Measurements from ENCODE around the gene ANKFY1. TPM values are rescaled to one million over a fixed set of nuclear protein-coding genes. Genes with fewer than 3 reads are reported as not detected.

Gene ANKFY1
- total and polyA plus RNA-seq, 9 donors: 13.7 to 65.1 (median 45.7) TPM

- Histone ChIP-seq H3K36me3 (no peaks in the 10 kb centered on the region), H3K9me3 (no peaks in the 10 kb centered on the region), H3K27ac (no peak overlapping the region), H3K4me3 (no peak overlapping the region), H3K27me3 (no peaks in the 10 kb centered on the region), H3K4me1 (ENCODE audit: insufficient read depth) (no peaks in the 10 kb centered on the region)
- intact Hi-C loops (cut with DNase I): no loop called here
- WGBS, 3 donors: 72 to 75% (median 73%) methylated on average over 6 of the region's 6 CpGs
- DNase-seq: no peak
- TF ChIP-seq CTCF (IDR thresholded peaks at IDR 0.05) (no peak), POLR2A (IDR thresholded peaks at IDR 0.05) (no peak), EP300 (IDR thresholded peaks at IDR 0.05) (no peak)
Measured at GRCh38 chr17:4162321-4162720, 101.5 kb downstream of the ANKFY1 start.

GRCh38 chr17:4161967-4162305 is 101.8 kb downstream of the ANKFY1 start:
- 86 to 89% (median 88%) methylated on average over 9 of the region's 9 CpGs for WGBS, 3 donors
- intact Hi-C loops (cut with DNase I): no loop called here
- no peak overlapping the region for H3K4me3 ChIP-seq
- H3K27ac ChIP-seq: no peak overlapping the region
- H3K9me3 ChIP-seq: no peaks in the 10 kb centered on the region
- no peak for DNase-seq
- no peaks in the 10 kb centered on the region for H3K36me3 ChIP-seq
- no peak for TF ChIP-seq CTCF (IDR thresholded peaks at IDR 0.05)
- no peak for TF ChIP-seq EP300 (IDR thresholded peaks at IDR 0.05)
- no peak for TF ChIP-seq POLR2A (IDR thresholded peaks at IDR 0.05)
- no peaks in the 10 kb centered on the region for H3K4me1 ChIP-seq (ENCODE audit: insufficient read depth)
- no peaks in the 10 kb centered on the region for H3K27me3 ChIP-seq

GRCh38 chr17:4161192-4161966 is 102.4 kb downstream of the ANKFY1 start:
- WGBS, 3 donors: 57 to 65% (median 61%) methylated on average over 7 of the region's 7 CpGs
- no peaks in the 10 kb centered on the region for H3K36me3 ChIP-seq
- intact Hi-C loops (cut with DNase I): no loop called here
- H3K4me3 ChIP-seq: no peak overlapping the region
- no peaks in the 10 kb centered on the region for H3K27me3 ChIP-seq
- H3K27ac ChIP-seq: no peak overlapping the region
- H3K4me1 ChIP-seq (ENCODE audit: insufficient read depth): no peaks in the 10 kb centered on the region
- no peaks in the 10 kb centered on the region for H3K9me3 ChIP-seq
- no peak for DNase-seq
- TF ChIP-seq EP300 (IDR thresholded peaks at IDR 0.05) (no peak), CTCF (IDR thresholded peaks at IDR 0.05) (no peak), POLR2A (IDR thresholded peaks at IDR 0.05) (no peak)

- Histone ChIP-seq H3K4me3 (no peak overlapping the region), H3K27ac (no peak overlapping the region), H3K27me3 (no peaks in the 10 kb centered on the region), H3K36me3 (no peaks in the 10 kb centered on the region), H3K9me3 (no peaks in the 10 kb centered on the region), H3K4me1 (ENCODE audit: insufficient read depth) (no peaks in the 10 kb centered on the region)
- no peak for DNase-seq
- intact Hi-C loops (cut with DNase I): no loop called here
- TF ChIP-seq EP300 (IDR thresholded peaks at IDR 0.05) (no peak), POLR2A (IDR thresholded peaks at IDR 0.05) (no peak), CTCF (IDR thresholded peaks at IDR 0.05) (no peak)
- 90 to 97% (median 96%) methylated on average over 19 of the region's 19 CpGs for WGBS, 3 donors
Measured at GRCh38 chr17:4160294-4160859, 103.4 kb downstream of the ANKFY1 start.
